GM23338 (cell line): ENCODE measurements around the gene PDK3. TPM values are rescaled to one million over a fixed set of nuclear protein-coding genes. Genes with fewer than 3 reads are reported as not detected.

ENCODE experiments used
- ATAC-seq: fragments of 200-7000 bp; cut with Tn5 transposase; 3 replicates; pipeline ENCODE4 v1.9.1; 2020
- DNase-seq: peaks from one replicate; pipeline ENCODE4 v3.0.0-alpha.2; 2015; ENCODE audit warnings: low spot score
- H2AFZ ChIP-seq: fragments of 200-600 bp; sonication (generic); 2 replicates; pipeline ENCODE4 v1.8.0; 2016; ENCODE audit warnings: antibody characterized with exemption, mild to moderate bottlenecking, moderate library complexity
- H3F3A ChIP-seq: fragments of 200-600 bp; sonication (generic); replicated peaks from 2 replicates; pipeline ENCODE4 v1.8.0; 2017; ENCODE audit warnings: antibody characterized with exemption, mixed run types, low read depth
- H3K27ac ChIP-seq: fragments of 200-600 bp; sonication (generic); 2 replicates; pipeline ENCODE4 v1.6.1; 2016; ENCODE audit warnings: low read depth
- H3K27me3 ChIP-seq: fragments of 200-600 bp; sonication (generic); 2 replicates; pipeline ENCODE4 v1.8.0; 2016; ENCODE audit warnings: mild to moderate bottlenecking, mixed run types, moderate library complexity; ENCODE audit not compliant: insufficient read depth
- H3K36me3 ChIP-seq: fragments of 200-600 bp; sonication (generic); 2 replicates; pipeline ENCODE4 v1.8.0; 2016; ENCODE audit warnings: mild to moderate bottlenecking; ENCODE audit not compliant: insufficient read depth
- H3K4me1 ChIP-seq: fragments of 200-600 bp; sonication (generic); 2 replicates; pipeline ENCODE4 v1.8.0; 2016; ENCODE audit warnings: mild to moderate bottlenecking, moderate library complexity; ENCODE audit not compliant: insufficient read depth
- H3K4me2 ChIP-seq: fragments of 200-600 bp; sonication (generic); 2 replicates; pipeline ENCODE4 v1.7.1; 2017; ENCODE audit warnings: mixed run types
- H3K4me3 ChIP-seq: fragments of 200-600 bp; sonication (generic); 2 replicates; pipeline ENCODE4 v1.6.1; 2016; ENCODE audit warnings: mixed run types
- H3K79me2 ChIP-seq: fragments of 200-600 bp; sonication (generic); replicated peaks from 2 replicates; pipeline ENCODE4 v1.8.0; 2017; ENCODE audit warnings: mild to moderate bottlenecking; ENCODE audit not compliant: insufficient read depth
- H3K9me2 ChIP-seq: fragments of 200-600 bp; sonication (generic); 2 replicates; pipeline ENCODE4 v1.8.0; 2017; ENCODE audit not compliant: insufficient read depth
- H4K20me1 ChIP-seq: fragments of 200-600 bp; sonication (generic); replicated peaks from 2 replicates; pipeline ENCODE4 v1.8.0; 2017; ENCODE audit warnings: mild to moderate bottlenecking; ENCODE audit not compliant: insufficient read depth
- H3K27ac Mint-ChIP-seq: 2 replicates; pipeline ENCODE4 v1.8.0; 2020; ENCODE audit warnings: inconsistent platforms, mild to moderate bottlenecking, moderate library complexity, mixed read lengths
- H3K27me3 Mint-ChIP-seq: 3 replicates; pipeline ENCODE4 v1.8.0; 2022; ENCODE audit warnings: low read depth, mild to moderate bottlenecking, moderate library complexity, mixed read lengths, inconsistent platforms; ENCODE audit not compliant: insufficient read depth, poor library complexity
- H3K36me3 Mint-ChIP-seq: 3 replicates; pipeline ENCODE4 v1.8.0; 2021; ENCODE audit warnings: low read depth, mild to moderate bottlenecking, inconsistent platforms, moderate library complexity, mixed read lengths
- H3K4me1 Mint-ChIP-seq: 3 replicates; pipeline ENCODE4 v1.8.0; 2020; ENCODE audit warnings: mild to moderate bottlenecking, inconsistent platforms, mixed read lengths
- H3K4me3 Mint-ChIP-seq: 3 replicates; pipeline ENCODE4 v1.8.0; 2021; ENCODE audit warnings: moderate library complexity, mild to moderate bottlenecking, inconsistent platforms, mixed read lengths
- H3K9me3 Mint-ChIP-seq: 3 replicates; pipeline ENCODE4 v1.8.0; 2020; ENCODE audit warnings: moderate library complexity, mild to moderate bottlenecking, inconsistent platforms, mixed read lengths
- CREB1 ChIP-seq: fragments of 250-450 bp; sonication (Bioruptor Pico); IDR thresholded peaks from 2 replicates; pipeline ENCODE4 v1.5.0; 2020; ENCODE audit warnings: low read depth, mild to moderate bottlenecking, moderate library complexity
- CTCF ChIP-seq, 2 experiments: fragments of 200-600 bp in 1 of 2; sonication (generic) in 1 of 2; conservative IDR thresholded peaks; 2 replicates each; pipeline versions ENCODE4 v1.5.1 to v1.6.1; 2016 to 2017; ENCODE audit warnings: antibody characterized with exemption in 2 of 2, low read depth in 2 of 2, mild to moderate bottlenecking in 2 of 2, moderate library complexity in 1 of 2
- ETS1 ChIP-seq: IDR thresholded peaks from 2 replicates; pipeline ENCODE4 v1.6.1; 2016; ENCODE audit warnings: antibody characterized with exemption
- EZH2 ChIP-seq: fragments of 200-600 bp; sonication (generic); IDR thresholded peaks from one replicate; pipeline ENCODE4 v1.8.0; 2017; ENCODE audit warnings: antibody characterized with exemption, mild to moderate bottlenecking, low read depth; ENCODE audit not compliant: unreplicated experiment
- EZH2phosphoT487 ChIP-seq: fragments of 200-600 bp; sonication (generic); IDR thresholded peaks from one replicate; pipeline ENCODE4 v1.8.1; 2018; ENCODE audit warnings: antibody characterized with exemption; ENCODE audit not compliant: unreplicated experiment
- JUNB ChIP-seq: IDR thresholded peaks from one replicate; pipeline ENCODE4 v1.6.1; 2016; ENCODE audit warnings: antibody characterized with exemption; ENCODE audit not compliant: unreplicated experiment
- NANOG ChIP-seq: IDR thresholded peaks from 2 replicates; pipeline ENCODE4 v1.6.1; 2016; ENCODE audit warnings: antibody characterized with exemption, borderline replicate concordance
- POLR2AphosphoS5 ChIP-seq: IDR thresholded peaks from 2 replicates; pipeline ENCODE4 v1.6.1; 2016; ENCODE audit warnings: antibody characterized with exemption, low read depth
- STAT1 ChIP-seq: IDR thresholded peaks from one replicate; pipeline ENCODE4 v1.6.1; 2016; ENCODE audit warnings: antibody characterized with exemption; ENCODE audit not compliant: unreplicated experiment
- ZNF114 ChIP-seq: fragments of 250-450 bp; sonication (Bioruptor Pico); IDR thresholded peaks from 2 replicates; pipeline ENCODE4 v1.5.0; 2020; ENCODE audit warnings: mild to moderate bottlenecking, moderate library complexity
- ZNF331 ChIP-seq: fragments of 250-450 bp; sonication (Bioruptor Pico); IDR thresholded peaks from 2 replicates; pipeline ENCODE4 v1.5.0; 2020; ENCODE audit warnings: low read depth, mild to moderate bottlenecking, moderate library complexity
- polyA plus RNA-seq: library from polyadenylated mRNA; unstranded; fragments of >200 nt; fragmentation: Nextera tagmentation; extraction: Ambion mirVana; gene quantifications from 2 replicates; pipeline ENCODE4 v1.2.1, GENCODE V29; 2016
- total RNA-seq: library from RNA; depleted of rRNA; stranded (reverse); fragments of >200 nt; shearing (Covaris generic); gene quantifications from 2 replicates; pipeline ENCODE4 v1.2.3, GENCODE V29; 2014

Gene PDK3
- total and polyA plus RNA-seq, 2 experiments from 2014 or later = 35.7 to 51.2 TPM

GRCh38 chrX:24475480-24475879 lies 10.4 kb downstream of the PDK3 start:
- peaks cover 27% of the 10 kb centered on the region for H3K4me1 ChIP-seq
- Mint-ChIP-seq H3K27ac (no peak overlapping the region), H3K36me3 (no peaks in the 10 kb centered on the region), H3K9me3 (no peaks in the 10 kb centered on the region), H3K27me3 (no peaks in the 10 kb centered on the region), H3K4me3 (no peak overlapping the region), H3K4me1 (peaks cover 48% of the 10 kb centered on the region)
- no peak overlapping the region for H3K4me3 ChIP-seq
- no peak overlapping the region for H2AFZ ChIP-seq
- no peaks in the 10 kb centered on the region for H4K20me1 ChIP-seq
- no peaks in the 10 kb centered on the region for H3F3A ChIP-seq
- H3K27ac ChIP-seq = no peak overlapping the region
- H3K4me2 ChIP-seq = no peak overlapping the region
- no peaks in the 10 kb centered on the region for H3K27me3 ChIP-seq
- no peaks in the 10 kb centered on the region for H3K9me2 ChIP-seq
- DNase-seq (no peak), ATAC-seq (no peak)
- TF ChIP-seq ETS1 (no peak), JUNB (no peak), CTCF (conservative IDR thresholded peaks at IDR 0.05; ENCODE audit: low read depth in 2 of 2) (no peak), NANOG (no peak)
- H3K36me3 ChIP-seq = no peaks in the 10 kb centered on the region
- H3K79me2 ChIP-seq = peaks cover 86% of the 10 kb centered on the region

GRCh38 chrX:24478509-24478908 lies 13.4 kb downstream of the PDK3 start:
- Histone ChIP-seq H3K9me2 (no peaks in the 10 kb centered on the region), H3F3A (no peaks in the 10 kb centered on the region), H2AFZ (no peak overlapping the region), H3K27me3 (no peaks in the 10 kb centered on the region), H3K4me1 (peaks cover 16% of the 10 kb centered on the region; the same call in 1 of the 2 replicates), H4K20me1 (no peaks in the 10 kb centered on the region), H3K4me2 (no peak overlapping the region), H3K27ac (no peak overlapping the region), H3K36me3 (no peaks in the 10 kb centered on the region), H3K79me2 (peaks cover 64% of the 10 kb centered on the region), H3K4me3 (no peak overlapping the region)
- H3K4me1 Mint-ChIP-seq = peaks cover 37% of the 10 kb centered on the region
- no peak overlapping the region for H3K27ac Mint-ChIP-seq
- no peak for DNase-seq
- no peak for TF ChIP-seq EZH2phosphoT487
- no peak for TF ChIP-seq ZNF114 (CRISPR knock-in tag)
- no peak overlapping the region for H3K4me3 Mint-ChIP-seq
- ATAC-seq = no peak
- no peaks in the 10 kb centered on the region for H3K27me3 Mint-ChIP-seq
- peaks cover 6% of the 10 kb centered on the region; the same call in 2 of the 3 replicates for H3K36me3 Mint-ChIP-seq
- H3K9me3 Mint-ChIP-seq = no peaks in the 10 kb centered on the region

- Histone ChIP-seq H2AFZ (no peak overlapping the region), H3K27me3 (no peaks in the 10 kb centered on the region), H3K36me3 (no peaks in the 10 kb centered on the region), H3K4me1 (peaks cover 13% of the 10 kb centered on the region; the same call in 1 of the 2 replicates), H3F3A (no peaks in the 10 kb centered on the region), H3K4me3 (no peak overlapping the region), H4K20me1 (no peaks in the 10 kb centered on the region), H3K4me2 (no peak overlapping the region), H3K79me2 (peaks cover 57% of the 10 kb centered on the region), H3K9me2 (no peaks in the 10 kb centered on the region), H3K27ac (no peak overlapping the region)
- peaks cover 30% of the 10 kb centered on the region for H3K4me1 Mint-ChIP-seq
- peaks cover 6% of the 10 kb centered on the region; the same call in 2 of the 3 replicates for H3K36me3 Mint-ChIP-seq
- no peaks in the 10 kb centered on the region for H3K27me3 Mint-ChIP-seq
- H3K4me3 Mint-ChIP-seq = no peak overlapping the region
- ATAC-seq (no peak), DNase-seq (no peak)
- H3K9me3 Mint-ChIP-seq = no peaks in the 10 kb centered on the region
- no peak overlapping the region for H3K27ac Mint-ChIP-seq
- TF ChIP-seq EZH2phosphoT487 (no peak), ZNF331 (no peak), POLR2AphosphoS5 (no peak), CTCF (conservative IDR thresholded peaks at IDR 0.05; ENCODE audit: low read depth in 2 of 2) (no peak), EZH2 (no peak), NANOG (no peak), CREB1 (no peak), STAT1 (no peak), JUNB (no peak), ETS1 (no peak), ZNF114 (CRISPR knock-in tag) (no peak)
Observed at GRCh38 chrX:24479924-24480323, 14.8 kb downstream of the PDK3 start.
